Right forelimb (tissue), 1 donor: ENCODE measurements around the gene LHFPL2.
"Not testable (repeated sequence)": the region's sequence is repeated elsewhere in the genome, so short reads cannot be mapped to it uniquely, and the experiment has no call there.

Experiments used
- DNase-seq: peaks from one replicate; pipeline ENCODE4 v3.0.0-alpha.2; 2018

Gene LHFPL2

GRCh38 chr5:78648359-78649210, at the start of gene LHFPL2:
Gene LHFPL2 (minus strand): TSS chr5:78648772. CDS start chr5:78510213, 138,559 bp downstream.
- peak; percentile 91 for DNase-seq

GRCh38 chr5:78696637-78697036, 48.1 kb upstream of the LHFPL2 start:
- no peak for DNase-seq

GRCh38 chr5:78696052-78696451, 47.5 kb upstream of the LHFPL2 start:
- DNase-seq, result not testable (repeated sequence)

GRCh38 chr5:78693339-78693738, 44.8 kb upstream of the LHFPL2 start:
- no peak for DNase-seq

GRCh38 chr5:78691084-78691960, 42.8 kb upstream of the LHFPL2 start:
- DNase-seq, result no peak

- no peak for DNase-seq
Observed at GRCh38 chr5:78690253-78690972, 41.8 kb upstream of the LHFPL2 start.

- no peak for DNase-seq
Observed at GRCh38 chr5:78689540-78690252, 41.1 kb upstream of the LHFPL2 start.

- not testable (repeated sequence) for DNase-seq
Observed at GRCh38 chr5:78687514-78687913, 38.9 kb upstream of the LHFPL2 start.

- not testable (repeated sequence) for DNase-seq
Observed at GRCh38 chr5:78683905-78684304, 35.3 kb upstream of the LHFPL2 start.

- DNase-seq, result no peak
Observed at GRCh38 chr5:78679905-78680304, 31.3 kb upstream of the LHFPL2 start.

- DNase-seq, result peak; percentile 79
Observed at GRCh38 chr5:78677777-78678668, 29.5 kb upstream of the LHFPL2 start.

GRCh38 chr5:78675956-78676730, 27.6 kb upstream of the LHFPL2 start:
- no peak for DNase-seq

- DNase-seq, result not testable (repeated sequence)
Observed at GRCh38 chr5:78673827-78674226, 25.3 kb upstream of the LHFPL2 start.

- DNase-seq, result no peak
Observed at GRCh38 chr5:78672154-78672553, 23.6 kb upstream of the LHFPL2 start.

GRCh38 chr5:78671609-78672008, 23.0 kb upstream of the LHFPL2 start:
- no peak for DNase-seq

- DNase-seq, result no peak
Observed at GRCh38 chr5:78670701-78671269, 22.2 kb upstream of the LHFPL2 start.

GRCh38 chr5:78669331-78669730, 20.8 kb upstream of the LHFPL2 start:
- no peak for DNase-seq

- DNase-seq, result no peak
Observed at GRCh38 chr5:78667461-78668103, 19.0 kb upstream of the LHFPL2 start.

GRCh38 chr5:78666975-78667374, 18.4 kb upstream of the LHFPL2 start:
- not testable (repeated sequence) for DNase-seq

- no peak for DNase-seq
Observed at GRCh38 chr5:78666041-78666444, 17.5 kb upstream of the LHFPL2 start.
